GM23338 (cell line): ENCODE results near the gene SLC39A13.

Source experiments
- CREB1 ChIP-seq: fragments of 250-450 bp; sonication (Bioruptor Pico); IDR thresholded peaks from 2 replicates; pipeline ENCODE4 v1.5.0; 2020; ENCODE audit warnings: low read depth, mild to moderate bottlenecking, moderate library complexity
- EZH2 ChIP-seq: fragments of 200-600 bp; sonication (generic); IDR thresholded peaks from one replicate; pipeline ENCODE4 v1.8.0; 2017; ENCODE audit warnings: antibody characterized with exemption, mild to moderate bottlenecking, low read depth; ENCODE audit not compliant: unreplicated experiment
- EZH2phosphoT487 ChIP-seq: fragments of 200-600 bp; sonication (generic); IDR thresholded peaks from one replicate; pipeline ENCODE4 v1.8.1; 2018; ENCODE audit warnings: antibody characterized with exemption; ENCODE audit not compliant: unreplicated experiment
- JUNB ChIP-seq: IDR thresholded peaks from one replicate; pipeline ENCODE4 v1.6.1; 2016; ENCODE audit warnings: antibody characterized with exemption; ENCODE audit not compliant: unreplicated experiment
- POLR2AphosphoS5 ChIP-seq: IDR thresholded peaks from 2 replicates; pipeline ENCODE4 v1.6.1; 2016; ENCODE audit warnings: antibody characterized with exemption, low read depth
- ZNF331 ChIP-seq: fragments of 250-450 bp; sonication (Bioruptor Pico); IDR thresholded peaks from 2 replicates; pipeline ENCODE4 v1.5.0; 2020; ENCODE audit warnings: low read depth, mild to moderate bottlenecking, moderate library complexity
- TF ChIP-seq, protein P1 (sequence below): IDR thresholded peaks from one replicate; pipeline ENCODE4 v1.6.1; 2018; ENCODE audit warnings: antibody characterized with exemption; ENCODE audit not compliant: unreplicated experiment
- TF ChIP-seq, protein P2 (sequence below), 2 experiments: fragments of 200-600 bp in 1 of 2; sonication (generic) in 1 of 2; conservative IDR thresholded peaks; 2 replicates each; pipeline versions ENCODE4 v1.5.1 to v1.6.1; 2016 to 2017; ENCODE audit warnings: antibody characterized with exemption in 2 of 2, low read depth in 2 of 2, mild to moderate bottlenecking in 2 of 2, moderate library complexity in 1 of 2

DNA sequence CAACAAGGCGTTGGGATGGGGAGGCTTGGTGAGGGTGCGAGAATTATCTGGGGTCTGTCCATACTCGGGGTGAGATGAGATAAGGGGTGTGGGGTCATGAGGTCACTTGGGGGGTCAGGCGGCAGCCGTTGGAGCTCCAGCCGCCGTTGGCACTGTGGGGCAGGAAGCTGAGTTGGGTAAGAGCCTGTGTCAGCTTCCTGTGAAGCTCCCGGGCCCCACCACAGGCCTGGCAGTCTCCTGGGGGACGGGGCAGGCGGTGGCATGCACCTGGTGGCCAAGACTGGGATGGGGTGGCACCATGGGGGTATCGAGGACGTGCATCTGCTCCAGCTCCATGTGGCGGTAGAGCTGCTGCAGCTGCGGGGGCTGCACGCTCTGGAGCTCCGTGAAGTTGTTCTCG is 48.8 kb upstream of the SLC39A13 start:
- TF ChIP-seq, protein P1, sequence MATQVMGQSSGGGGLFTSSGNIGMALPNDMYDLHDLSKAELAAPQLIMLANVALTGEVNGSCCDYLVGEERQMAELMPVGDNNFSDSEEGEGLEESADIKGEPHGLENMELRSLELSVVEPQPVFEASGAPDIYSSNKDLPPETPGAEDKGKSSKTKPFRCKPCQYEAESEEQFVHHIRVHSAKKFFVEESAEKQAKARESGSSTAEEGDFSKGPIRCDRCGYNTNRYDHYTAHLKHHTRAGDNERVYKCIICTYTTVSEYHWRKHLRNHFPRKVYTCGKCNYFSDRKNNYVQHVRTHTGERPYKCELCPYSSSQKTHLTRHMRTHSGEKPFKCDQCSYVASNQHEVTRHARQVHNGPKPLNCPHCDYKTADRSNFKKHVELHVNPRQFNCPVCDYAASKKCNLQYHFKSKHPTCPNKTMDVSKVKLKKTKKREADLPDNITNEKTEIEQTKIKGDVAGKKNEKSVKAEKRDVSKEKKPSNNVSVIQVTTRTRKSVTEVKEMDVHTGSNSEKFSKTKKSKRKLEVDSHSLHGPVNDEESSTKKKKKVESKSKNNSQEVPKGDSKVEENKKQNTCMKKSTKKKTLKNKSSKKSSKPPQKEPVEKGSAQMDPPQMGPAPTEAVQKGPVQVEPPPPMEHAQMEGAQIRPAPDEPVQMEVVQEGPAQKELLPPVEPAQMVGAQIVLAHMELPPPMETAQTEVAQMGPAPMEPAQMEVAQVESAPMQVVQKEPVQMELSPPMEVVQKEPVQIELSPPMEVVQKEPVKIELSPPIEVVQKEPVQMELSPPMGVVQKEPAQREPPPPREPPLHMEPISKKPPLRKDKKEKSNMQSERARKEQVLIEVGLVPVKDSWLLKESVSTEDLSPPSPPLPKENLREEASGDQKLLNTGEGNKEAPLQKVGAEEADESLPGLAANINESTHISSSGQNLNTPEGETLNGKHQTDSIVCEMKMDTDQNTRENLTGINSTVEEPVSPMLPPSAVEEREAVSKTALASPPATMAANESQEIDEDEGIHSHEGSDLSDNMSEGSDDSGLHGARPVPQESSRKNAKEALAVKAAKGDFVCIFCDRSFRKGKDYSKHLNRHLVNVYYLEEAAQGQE: no peak
- TF ChIP-seq, protein P2, sequence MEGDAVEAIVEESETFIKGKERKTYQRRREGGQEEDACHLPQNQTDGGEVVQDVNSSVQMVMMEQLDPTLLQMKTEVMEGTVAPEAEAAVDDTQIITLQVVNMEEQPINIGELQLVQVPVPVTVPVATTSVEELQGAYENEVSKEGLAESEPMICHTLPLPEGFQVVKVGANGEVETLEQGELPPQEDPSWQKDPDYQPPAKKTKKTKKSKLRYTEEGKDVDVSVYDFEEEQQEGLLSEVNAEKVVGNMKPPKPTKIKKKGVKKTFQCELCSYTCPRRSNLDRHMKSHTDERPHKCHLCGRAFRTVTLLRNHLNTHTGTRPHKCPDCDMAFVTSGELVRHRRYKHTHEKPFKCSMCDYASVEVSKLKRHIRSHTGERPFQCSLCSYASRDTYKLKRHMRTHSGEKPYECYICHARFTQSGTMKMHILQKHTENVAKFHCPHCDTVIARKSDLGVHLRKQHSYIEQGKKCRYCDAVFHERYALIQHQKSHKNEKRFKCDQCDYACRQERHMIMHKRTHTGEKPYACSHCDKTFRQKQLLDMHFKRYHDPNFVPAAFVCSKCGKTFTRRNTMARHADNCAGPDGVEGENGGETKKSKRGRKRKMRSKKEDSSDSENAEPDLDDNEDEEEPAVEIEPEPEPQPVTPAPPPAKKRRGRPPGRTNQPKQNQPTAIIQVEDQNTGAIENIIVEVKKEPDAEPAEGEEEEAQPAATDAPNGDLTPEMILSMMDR (conservative IDR thresholded peaks at IDR 0.05; ENCODE audit: low read depth in 2 of 2): no peak
- no peak for TF ChIP-seq CREB1 (CRISPR knock-in tag)
- TF ChIP-seq EZH2phosphoT487: no peak
- TF ChIP-seq POLR2AphosphoS5: no peak
- no peak for TF ChIP-seq EZH2
- TF ChIP-seq ZNF331 (CRISPR knock-in tag): no peak
- TF ChIP-seq JUNB: no peak
